ENCODE results near the gene DYRK2. TPM values are rescaled to one million over a fixed set of nuclear protein-coding genes. Genes with fewer than 3 reads are reported as not detected.

Gene DYRK2
- total RNA-seq, 1 experiment from 2014 or later, result 29.0 TPM

DNA sequence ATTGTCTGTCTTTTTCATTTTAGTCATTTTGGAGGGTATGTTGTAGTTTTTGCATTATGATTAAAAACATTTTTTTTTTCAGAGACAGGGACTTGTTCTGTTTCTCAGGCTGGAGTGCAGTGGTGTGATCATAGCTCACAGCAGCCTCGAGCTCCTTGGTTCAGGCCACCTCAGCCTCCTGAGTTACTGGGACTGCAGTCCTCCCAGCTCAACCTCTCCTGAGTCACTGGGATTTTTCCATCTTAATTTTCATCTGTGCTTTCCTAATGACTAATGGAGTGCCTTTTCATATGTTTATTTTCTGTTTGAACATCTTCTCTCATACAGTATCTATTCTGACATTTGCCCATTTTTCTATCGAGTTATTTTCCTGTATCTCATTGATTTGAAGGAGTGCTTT lies 52.6 kb downstream of the DYRK2 start:
- peak; percentile 54 for DNase-seq (ENCODE audit: low read depth)

DNA sequence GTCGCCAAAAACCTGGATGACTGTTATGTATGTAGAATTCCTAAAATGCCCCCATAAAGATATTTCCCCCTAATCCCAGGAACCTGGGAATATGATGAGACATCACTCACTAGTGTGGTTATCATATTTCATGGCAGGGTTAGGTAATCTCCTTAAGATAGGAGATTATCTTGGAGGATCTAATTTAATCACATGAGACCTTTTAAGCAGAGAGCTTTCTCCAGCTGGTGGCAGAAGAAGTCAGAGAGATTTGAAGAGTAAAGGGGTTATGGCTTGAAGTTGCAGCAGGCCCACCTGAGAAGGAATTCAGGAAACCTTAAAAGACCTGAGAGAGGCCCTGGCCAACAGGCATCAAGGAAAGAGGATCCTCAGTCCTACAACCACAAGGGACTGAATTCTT lies 53.6 kb downstream of the DYRK2 start:
- no peak for DNase-seq (ENCODE audit: low read depth)

DNA sequence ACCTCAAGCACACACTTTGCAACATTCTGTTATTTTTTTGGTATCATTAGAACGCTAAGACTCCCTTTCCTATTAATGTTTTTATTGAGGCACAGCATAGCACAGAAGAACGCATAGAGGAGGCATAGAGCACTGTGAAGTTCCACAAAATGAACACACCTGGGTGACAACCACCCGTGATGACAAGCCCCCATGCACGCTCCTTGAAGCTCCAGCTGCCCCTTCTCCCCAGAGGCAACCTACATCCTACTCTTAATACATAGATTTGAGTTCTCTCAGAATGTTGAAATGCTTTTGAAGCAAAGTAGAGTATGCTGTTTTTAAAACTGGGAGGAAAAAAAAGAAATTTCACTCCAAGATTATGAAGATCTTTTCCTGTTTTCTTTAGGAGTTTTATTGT lies 55.5 kb downstream of the DYRK2 start:
- no peak for DNase-seq (ENCODE audit: low read depth)

DNA sequence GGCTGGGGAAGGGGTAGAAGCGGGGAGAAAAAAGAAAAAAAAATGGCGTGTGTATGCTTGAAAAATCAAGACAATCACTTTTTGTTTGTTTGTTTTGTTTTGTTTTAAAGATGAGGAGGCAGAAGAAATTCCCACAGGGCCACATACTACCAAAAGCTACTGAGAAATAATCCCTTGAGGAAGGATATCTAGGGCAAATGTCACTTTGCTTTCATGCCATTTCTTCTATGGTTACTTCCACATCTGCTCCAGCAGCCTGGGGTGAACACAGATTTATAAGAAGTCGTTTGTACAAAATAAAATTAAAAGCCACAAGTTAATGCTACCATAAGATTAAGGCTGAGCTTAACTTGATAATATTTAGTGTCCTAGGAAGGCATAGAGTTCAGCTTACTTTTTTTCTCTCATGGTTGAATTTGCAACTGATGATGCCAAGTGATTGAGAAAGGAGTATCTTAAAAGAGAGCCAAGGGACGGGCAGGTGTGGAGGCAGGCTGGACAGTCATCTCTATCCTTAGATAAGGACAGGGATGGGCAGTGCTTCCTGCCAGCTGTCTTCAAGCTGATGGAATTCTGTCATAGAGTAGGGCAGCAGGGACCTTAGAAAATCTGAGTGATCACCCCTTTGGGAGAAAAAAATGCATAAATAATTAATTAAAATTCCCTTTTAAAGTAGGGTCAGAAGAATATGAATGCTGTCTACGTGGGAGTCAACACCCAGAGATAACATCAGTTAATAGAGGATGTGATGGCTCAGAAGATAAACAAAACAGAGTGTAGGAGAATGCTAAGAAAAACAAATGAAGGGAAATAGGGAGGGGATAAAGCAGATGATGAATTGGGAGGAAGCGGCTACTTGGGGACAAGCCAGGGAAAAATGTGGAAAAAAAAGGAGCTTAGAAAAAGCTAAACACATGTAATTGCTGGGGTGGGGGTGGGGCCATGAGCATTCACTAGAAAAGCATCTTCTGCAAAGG lies 57.1 kb downstream of the DYRK2 start:
- peak; percentile 92 for DNase-seq (ENCODE audit: low read depth)

DNA sequence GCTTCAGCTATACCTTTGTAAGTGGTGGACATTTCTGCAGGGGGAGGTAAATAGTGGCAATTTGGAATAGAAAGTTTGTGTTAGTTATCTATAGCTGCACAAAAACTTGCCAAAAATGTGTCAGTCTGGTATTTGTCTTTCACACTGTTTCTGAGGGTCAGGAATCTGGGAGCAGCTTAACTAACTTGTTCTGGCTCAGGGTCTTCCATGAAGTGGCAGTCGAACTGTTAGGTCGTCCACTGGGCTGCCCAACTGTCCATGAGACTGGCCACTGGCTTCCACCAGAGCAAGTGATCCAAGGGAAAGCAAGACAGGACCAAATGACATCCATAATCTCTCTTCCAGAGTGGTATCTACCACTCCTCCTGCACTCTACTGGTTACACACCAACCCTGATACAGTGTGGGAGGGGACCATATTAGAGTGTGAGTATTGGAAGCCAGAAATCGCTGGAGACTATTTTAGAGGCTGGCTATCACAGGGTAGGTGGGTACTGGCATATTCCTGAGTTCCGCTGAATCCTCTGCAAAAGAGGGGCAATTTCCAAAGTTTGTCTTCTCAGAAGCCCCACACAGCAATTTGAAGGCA lies 60.9 kb downstream of the DYRK2 start:
- DNase-seq (ENCODE audit: low read depth), result no peak

DNA sequence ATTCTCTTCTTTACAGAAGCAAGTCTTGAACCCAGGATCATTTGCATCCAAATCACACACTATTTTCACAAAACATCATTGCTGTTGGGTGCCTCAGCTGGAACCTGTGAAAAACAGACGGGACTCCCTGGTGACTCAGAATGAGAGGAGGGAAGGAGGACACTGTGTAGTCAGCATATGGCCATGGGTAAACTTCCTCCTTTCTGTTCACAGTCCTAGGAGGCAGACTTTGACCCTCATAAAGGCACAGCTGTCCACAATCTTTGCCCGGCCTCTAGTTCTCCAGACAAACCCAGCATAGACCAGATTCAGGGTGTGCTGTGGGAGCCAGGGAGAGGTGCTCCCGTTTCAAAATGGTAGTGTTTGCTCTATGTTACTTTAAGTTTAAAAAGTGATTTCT lies 62.0 kb downstream of the DYRK2 start:
- peak; percentile 61 for DNase-seq (ENCODE audit: low read depth)

DNA sequence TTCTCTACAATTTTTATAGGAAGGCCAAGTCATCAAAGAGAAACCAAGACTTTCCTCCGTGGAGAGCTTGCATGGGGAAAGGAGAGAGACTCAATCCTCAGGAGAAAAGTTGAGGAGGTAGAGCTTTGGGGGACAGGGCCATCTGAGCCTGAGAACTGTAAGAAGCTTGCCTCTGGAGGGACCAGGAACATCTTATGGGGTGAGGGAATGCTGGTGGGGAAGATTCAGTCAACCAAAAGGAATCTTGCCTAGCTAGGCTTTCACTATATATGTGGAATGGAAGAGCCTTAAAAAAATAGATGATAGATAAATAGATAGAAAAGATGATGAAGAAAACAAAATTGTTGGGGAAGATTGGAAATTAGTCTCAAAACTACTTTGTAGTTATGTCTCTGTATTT lies 63.5 kb downstream of the DYRK2 start:
- DNase-seq (ENCODE audit: low read depth), result no peak

DNA sequence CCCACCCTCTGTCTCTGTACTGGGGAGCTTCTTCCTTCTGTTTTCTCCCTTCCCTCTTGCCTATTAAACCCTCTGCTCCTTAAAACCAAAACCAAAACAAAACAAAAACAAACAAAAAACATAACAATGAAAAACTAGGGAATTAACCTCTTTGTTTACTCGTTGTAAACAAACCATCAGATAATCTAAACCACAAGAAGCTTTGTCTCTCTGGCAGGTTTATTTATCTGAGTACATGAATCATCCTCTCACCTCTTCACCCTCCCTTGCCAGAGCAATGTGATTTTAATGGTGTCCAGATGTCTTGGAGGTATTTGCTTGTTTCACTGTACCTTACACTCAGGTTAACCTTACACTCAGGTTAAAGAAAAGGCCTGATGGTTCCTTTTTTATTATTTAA lies 66.1 kb downstream of the DYRK2 start:
- no peak for DNase-seq (ENCODE audit: low read depth)
